Measurements from ENCODE around the gene C14orf180.
A peak's percentile ranks its signal among the peaks of the same experiment; 100 is the strongest.
"Not testable (repeated sequence)": the region's sequence is repeated elsewhere in the genome, so short reads cannot be mapped to it uniquely, and the experiment has no call there.

The C14orf180 gene

DNA sequence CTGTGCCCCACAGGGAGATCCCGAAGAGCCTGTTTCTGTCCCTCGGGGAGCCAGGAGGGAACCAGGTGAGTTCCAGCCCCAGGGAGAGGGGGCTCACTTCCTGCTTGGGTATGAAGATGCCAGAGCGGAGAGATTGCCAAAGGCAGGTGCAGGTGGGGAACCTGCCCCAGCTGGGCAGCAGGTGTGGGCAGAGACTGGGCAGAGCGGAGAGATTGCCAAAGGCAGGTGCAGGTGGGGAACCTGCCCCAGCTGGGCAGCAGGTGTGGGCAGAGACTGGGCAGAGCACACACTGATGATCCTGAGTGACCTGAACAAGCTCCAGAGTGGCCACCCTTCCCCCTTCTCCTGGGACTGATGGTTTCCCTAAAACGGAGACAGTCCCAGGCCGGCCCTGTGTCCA, 375 bp downstream of the C14orf180 start:
- DNase-seq (ENCODE audit: low read depth), result not testable (repeated sequence)

DNA sequence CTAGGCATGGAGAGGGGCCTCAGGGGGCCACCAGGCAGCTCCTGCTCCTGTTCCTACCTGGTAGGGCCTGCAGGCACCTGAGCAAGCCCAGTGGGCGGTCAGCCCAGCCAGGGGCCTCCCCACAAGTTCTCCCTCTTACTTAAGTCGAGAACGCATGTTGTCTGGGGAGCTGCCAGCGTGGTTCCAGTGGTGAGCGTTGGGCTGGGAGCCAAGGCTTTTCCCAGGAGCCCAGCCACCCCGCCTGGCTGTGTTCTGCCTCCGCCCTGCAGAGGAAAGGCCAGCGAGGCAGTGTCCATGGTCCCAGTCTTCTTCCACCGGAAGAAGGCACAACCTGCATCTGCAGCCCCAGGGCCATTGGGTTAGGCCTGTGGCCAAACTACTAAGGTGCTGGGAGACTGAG, 1.4 kb downstream of the C14orf180 start:
- DNase-seq (ENCODE audit: low read depth), result no peak

DNA sequence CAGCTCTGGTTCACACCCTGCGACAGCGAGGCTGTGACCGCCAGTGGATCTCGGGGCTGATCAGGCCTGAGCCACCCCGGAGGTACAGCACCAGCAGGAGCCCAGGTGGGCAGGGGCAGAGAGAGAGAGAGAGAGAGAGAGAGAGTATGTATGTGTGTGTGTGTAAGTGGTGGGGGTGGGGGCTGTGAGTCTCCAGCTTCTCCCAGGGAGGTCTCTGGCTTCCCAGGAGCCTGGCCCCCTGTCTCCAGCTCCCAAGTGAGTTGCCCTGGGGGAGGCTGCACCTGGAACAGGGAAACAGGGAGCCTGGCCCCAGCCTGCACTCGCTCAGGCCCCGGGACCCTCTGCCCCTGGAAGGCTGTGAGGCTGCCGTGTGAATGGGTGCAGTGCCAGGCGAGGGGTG, 2.0 kb downstream of the C14orf180 start:
- no peak for DNase-seq (ENCODE audit: low read depth)

DNA sequence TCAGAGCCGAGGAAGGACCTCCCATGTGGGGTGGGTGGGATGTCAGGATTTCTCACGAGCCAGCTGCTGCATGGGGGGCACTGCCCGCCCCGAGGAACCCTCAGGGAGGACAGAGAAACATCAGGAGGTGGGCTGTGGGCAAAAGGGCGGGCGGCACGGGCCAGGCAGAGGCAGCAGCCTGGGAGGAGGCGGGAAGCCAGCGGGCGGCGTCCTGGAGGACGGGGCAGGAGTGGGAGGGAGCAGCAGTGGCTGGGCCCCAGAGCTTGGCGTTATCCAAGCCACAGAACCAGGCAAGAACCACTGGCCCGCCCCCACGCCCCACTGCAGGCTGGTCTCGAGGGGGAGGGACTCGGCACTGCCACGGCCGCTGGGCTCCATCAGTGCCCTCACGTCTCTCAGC, 2.4 kb downstream of the C14orf180 start:
- DNase-seq (ENCODE audit: low read depth), result no peak

DNA sequence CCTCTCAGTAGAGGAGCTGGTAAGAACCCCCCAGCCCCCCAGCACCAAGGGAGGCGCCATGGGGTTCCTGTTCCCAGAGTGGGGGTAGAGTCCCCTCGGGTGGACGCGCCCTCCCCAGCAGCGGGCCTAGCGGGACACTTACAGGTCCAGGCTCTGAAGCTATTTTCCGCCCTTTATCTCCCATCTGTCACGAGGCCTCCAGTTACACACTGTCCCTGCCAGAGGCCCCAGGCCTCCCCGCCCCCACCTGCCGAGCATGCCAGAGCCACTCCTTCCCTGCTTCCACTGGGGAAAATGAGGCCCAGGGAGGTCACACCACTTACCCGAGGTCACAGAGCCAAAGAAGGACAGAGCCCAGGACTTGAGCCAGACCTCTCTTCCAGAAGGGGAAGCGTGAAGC, 3.1 kb downstream of the C14orf180 start:
- DNase-seq (ENCODE audit: low read depth), result no peak

DNA sequence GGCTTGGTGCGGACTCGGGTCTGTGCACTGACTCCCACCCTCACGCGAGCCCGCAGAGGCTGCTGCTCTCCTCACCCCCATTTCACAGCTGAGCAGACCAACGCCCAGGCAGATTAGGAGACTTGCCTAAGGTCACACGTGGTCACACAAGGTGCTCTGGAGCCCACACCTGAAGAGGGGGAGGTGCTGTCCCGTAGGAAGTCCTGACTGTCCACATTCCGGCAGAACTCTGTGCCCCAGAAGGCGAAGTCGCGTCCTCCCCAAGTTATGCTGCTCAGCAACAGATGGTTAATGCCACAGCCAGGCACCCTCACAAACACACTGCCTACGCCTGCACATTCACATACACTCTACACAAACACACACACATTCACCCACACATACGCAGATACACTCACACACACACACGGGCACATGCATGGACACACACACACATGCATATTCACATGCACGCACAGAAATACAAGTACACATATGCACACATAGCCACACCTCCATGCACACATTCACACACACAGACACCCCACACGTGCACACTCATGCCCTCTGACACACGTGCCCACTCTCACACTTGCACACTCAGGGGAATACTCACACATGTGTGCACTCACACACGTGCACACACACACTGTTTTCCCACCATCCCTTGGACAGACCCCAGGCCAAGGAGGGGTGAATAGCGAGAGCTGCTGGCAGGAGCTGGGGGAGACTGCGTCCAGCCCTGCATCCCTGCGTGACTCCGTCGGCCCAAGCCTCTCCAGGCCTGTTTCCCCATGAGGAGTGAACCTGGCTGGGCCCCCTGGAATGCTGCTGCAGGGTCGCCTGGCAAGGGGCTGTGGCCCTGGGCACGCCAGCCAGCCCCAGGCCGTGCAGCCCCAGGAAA, 4.1 kb downstream of the C14orf180 start:
- DNase-seq (ENCODE audit: low read depth), result no peak

DNA sequence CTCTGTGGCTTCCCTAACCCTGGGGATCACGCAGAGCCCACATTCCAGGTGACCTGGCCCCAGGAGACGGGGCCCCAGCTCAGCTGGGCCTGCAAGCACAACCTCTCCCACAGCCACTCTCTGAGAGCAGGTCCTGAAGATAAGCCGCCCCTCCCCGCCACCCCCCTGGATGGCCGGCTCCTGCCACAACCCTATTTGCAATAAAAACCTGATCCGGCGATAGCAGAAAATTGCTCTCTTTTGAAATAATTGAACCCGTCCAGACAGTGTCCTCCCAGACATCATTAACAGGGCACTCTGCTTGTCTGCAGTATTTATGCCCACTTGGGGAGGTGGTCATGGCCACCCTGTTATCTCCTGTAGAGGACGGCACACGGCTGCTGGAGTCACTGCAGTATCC, 5.0 kb downstream of the C14orf180 start:
- DNase-seq (ENCODE audit: low read depth), result no peak

DNA sequence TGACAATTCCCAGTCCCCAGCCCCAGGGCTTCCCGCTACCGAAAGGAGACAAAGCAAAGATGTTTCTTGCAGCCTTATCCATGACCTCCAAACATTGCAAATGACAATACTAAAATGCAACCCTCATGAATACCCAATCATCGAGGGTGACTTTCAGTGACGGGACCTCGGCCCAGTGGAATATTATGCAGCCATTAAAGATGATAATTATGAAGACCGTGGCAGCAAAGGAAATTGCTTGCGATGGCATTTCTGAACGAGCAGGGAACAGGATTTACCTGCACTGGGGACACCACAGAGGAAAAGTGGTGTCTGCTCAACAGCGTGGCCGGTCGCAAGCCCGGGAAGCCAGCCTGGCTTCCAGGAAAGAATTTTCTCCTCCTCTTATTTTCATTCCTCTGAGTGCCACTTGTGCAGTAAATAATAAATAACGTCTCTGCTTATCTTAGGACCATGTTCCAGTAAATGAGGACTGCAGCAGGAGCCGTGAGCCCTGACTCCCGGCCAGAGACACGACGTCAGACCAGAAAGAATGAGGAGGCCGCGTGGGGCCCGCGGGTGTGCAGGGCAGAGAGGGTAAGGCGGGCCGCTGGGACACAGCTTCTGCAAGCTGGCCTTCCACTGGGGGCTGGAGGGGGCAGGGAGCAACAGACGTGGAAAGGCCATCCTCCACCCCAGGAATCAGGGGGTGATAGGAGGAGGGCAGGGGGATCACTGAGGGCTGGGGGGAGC, 6.6 kb downstream of the C14orf180 start:
- no peak for DNase-seq (ENCODE audit: low read depth)

DNA sequence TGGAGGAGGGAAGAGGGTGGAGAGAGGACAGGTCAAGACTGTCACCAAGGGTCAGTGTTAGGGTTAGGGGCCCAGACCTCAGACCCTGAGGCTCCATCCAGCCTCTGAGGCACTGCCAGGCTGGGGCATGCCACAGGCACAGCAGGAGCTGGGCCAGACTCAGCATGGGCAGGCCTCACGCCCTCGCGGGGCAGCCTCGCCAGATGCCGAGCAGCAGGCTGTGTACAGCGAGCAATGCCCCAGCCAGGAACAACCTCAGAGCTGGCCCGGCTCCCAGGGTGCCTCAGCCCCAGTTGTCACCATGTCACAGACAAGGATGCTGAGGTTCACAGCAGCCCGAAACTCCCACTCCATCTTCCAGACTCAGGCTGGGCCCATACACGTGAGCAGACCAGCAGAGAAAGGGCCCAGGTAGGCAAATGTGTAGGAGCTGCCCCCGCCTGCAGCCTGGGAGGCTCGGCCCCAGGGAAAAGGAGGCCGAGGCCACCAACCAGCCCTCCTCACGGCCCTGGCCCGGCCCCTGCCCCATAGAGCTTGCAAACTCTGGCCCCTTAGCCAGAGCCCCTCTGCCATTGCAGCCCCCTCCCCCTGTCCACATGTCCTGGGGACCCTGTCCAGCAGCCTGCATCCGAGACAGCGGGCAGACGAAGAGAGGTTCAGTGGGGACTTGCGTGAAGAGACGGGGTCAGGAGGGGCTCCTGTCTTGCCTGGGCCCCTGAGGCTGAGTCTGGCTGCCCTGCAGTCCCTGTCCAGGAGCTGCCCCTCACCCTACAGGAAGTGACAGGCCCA, 7.5 kb downstream of the C14orf180 start:
- no peak for DNase-seq (ENCODE audit: low read depth)

DNA sequence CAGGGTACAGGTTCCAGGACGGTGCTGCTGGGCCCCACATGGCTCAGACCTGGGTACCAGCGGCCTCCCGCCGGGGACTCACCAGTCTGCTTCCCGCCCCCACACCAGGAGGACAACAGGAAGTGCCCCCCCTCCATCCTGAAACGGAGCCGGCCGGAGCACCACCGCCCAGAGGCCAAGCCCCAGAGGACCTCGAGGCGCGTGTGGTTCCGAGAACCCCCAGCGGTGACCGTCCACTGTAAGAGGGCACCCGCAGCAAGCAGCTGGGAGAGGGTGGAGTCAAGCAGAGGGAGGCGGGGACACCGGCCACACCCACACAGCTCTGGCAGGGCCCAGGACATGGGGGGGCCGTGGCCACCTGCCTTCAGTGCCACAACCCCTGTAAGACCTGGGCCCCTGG, 8.1 kb downstream of the C14orf180 start:
- DNase-seq (ENCODE audit: low read depth), result no peak

DNA sequence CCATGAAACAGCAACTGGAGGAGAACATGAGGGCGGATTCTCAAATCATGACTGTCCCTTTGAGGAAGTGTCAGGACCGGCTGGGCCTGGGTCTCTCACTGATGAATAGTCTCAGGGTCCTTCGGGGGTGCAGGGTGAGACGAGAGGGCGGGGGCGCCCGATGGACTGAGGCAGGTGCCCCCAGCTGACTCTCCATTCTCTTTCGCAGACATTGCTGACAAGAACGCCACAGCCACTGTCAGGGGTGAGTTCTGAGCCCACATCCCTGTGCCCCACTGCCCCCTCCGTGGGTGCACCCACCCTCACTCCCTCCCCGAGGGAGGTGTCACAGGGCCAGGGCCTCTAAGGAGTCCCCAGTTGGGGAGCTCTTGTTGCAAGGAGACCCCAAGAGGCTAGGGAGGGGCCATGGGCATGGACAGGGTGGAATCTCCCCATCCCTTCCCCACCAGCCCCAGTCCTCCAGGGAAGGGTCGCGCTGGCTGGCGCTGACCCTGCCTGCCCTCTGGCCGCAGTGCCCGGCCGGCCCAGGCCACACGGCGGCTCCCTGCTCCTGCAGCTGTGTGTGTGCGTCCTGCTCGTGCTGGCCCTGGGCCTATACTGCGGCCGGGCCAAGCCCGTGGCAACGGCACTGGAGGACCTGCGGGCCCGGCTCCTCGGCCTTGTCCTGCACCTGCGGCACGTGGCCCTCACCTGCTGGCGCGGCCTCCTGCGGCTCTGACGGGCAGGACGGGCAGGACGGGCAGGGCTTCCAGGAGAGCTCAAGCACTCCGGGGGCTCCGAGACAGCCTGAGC, 8.7 kb downstream of the C14orf180 start:
- DNase-seq (ENCODE audit: low read depth), result no peak

DNA sequence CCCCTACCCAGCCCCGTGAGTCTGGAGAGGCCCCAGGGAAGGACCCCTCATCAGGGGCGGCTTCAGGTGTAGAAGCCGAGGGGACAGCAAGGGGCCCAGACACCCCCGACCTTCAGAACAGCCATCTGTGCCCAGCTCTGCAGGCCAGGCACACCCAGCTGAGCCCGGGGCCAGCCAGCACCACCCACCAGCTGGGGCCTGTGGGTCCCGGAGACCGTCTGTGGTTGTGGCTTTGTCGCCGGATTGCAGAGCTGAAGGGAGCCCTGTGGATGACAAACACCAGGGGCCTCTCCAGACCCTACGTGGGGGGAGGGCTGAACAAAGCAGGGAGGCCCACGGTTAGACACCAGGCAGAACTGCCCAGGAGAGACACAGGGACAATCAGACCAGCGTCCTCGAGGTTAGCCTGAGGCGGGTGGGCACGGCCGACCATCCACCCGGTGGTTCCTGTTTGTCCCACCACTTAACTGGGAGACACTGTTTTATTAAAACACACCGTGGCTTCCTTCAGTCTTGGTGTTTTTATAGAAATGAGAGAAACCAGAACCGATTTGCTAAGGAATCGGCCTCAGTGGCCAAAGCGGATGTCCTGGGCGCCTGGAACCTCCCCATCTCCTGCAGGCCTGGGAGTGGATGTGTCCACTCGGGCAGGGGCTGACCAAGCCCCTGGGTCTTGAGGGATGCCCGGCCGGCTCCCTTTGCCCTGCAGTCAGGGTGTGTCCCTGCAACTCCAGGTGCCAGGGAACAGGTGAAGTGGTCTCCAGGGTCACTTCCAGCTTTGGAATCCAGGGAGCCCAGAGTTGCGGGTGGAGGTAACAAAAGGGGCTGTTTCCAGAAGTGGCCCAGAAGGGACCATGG, 10.0 kb downstream of the C14orf180 start:
- DNase-seq (ENCODE audit: low read depth), result no peak

DNA sequence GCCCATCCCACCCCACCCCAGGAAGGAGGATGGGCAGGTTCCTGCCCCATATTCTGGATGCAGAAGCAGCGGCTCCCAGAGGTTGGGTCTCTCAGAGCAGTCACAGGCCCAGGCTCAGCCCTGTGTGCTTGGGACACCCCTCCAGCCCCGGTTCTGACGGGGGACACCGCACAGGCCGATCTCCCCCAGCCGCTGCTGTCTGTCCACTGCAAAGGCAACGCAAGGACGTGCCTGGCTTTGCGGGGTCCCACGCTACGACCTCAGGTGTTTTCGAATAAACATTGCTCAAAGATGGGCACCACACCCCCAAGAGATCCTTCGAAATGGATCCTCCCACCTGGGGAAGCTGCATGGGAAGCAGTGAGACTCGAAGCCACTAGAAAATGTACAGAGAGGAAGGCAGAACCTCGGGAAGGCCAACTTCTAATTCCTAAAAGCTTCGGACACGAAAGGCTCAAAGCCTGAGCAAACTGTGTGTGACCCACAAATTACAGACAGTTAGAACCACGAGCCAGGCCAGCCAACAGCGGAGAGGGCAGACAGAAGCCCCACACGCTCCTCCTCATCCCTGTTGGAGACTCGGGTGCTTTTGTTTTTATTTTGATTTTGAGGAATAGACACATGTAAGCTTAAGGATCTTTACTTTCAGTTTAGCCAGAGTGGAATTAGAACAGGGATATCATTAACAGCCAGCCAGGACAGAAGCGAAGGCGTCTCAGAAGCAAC, 10.8 kb downstream of the C14orf180 start:
- no peak for DNase-seq (ENCODE audit: low read depth)

DNA sequence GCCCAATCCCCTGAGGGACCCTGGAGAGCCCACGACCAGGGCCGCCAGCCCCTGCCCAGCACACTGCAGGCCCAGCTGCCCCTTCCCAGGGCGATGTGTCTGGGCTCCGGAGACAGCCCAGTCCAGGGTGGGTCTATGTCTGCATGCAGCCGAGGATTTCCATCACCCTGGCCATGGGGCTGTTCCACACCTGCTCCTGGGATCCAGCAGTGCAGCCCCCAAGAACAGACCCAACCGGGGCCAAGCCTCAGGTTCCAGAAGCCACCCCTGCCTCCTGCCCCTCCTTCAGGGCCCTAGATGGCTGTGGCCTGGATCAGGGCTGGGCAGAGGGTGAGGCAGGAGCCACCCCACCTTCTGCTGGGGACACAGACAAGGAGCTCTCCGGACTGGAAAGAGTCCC, 11.5 kb downstream of the C14orf180 start:
- no peak for DNase-seq (ENCODE audit: low read depth)

DNA sequence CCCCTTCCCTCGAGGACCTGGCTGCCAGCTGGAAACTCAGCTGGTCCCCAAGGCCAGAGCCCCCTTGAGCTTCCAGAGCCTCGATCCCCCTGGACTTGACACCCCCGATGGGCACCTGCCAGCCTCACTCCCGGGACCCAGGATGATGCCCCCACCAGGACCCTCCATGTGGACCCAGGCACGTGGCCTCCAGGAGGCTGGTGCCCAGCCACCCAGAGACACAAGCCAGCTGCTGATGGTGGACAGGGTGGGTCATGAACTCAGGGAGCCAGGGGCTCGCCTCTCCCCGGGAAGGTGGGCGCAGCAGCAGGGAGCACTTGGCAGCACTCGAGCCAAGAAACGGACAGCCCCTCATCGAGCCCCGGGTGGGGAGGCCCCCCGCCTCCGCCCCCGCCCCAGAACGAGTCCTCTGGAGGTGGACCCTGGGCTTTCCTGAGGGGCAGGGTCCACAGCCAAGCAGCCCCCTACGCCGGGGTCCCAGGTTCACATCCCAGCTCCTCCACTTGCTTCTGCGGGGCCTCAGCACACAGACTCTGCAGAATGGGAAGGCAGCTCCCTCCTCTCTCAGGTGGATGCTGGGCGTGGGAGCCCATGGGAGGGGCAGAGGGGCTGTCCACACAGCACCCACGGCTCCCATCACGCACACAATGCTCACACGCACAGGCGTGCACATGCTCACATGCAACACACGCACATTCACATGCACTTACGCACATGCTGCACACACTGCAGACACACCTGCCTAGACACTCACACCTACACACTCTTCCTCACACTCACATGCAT, 12.1 kb downstream of the C14orf180 start:
- no peak for DNase-seq (ENCODE audit: low read depth)

DNA sequence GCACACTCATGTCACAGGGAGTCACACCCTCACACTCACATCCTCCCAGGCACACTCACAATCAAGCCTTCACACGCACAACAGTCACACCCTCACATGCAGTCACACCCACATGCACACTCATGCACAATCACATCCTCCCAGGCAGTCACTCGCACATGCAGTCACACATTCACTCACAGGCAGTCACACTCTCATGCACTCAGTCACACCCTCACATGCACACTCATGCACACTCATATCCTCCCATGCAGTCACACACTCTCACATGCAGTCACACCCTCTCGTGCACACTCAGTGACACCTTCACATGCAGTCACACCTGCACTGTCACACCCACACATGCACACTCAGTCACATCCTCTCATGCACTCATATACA, 12.7 kb downstream of the C14orf180 start:
- no peak for DNase-seq (ENCODE audit: low read depth)

DNA sequence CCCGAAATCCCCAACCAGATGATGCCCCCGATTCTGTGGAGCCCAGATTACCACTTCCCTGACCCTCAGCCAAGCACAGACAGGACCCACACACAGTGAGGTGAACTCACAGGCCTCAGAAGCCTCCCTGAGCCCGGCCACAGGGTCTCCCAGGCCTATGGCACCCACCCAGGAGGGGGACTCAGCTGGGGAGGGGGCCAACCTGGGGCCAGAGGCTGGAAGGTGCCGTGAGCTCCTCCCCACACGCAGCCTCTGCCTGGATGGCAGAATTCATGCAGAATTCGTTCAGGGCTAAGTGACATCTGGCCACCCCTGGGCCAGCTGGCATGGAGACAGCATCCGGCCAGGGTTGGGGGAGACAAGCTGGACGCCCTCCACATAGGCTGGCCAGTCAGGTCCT, 13.2 kb downstream of the C14orf180 start:
- no peak for DNase-seq (ENCODE audit: low read depth)

DNA sequence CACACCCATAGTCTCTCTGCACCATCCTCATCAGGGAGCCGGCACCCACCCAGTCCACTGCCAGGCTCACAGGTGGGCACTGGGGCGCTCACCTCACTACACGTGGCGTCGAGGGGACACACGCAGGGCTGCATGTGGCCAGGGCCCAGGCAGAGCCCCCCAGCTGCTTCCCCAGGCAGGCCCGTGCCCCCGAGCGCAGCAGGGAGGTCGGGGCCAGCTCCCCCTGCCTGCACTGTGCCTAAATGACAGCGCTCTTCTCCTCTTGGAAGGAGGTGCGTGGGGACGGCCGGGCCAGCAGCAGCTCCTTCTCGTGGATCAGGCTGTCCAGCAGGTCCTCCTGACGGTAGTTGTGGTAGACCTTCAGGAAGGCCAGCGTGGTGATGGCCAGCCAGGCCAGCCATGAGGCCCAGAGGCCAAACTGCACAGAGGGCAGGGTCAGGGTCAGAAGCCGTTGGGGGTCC, 13.7 kb downstream of the C14orf180 start:
- DNase-seq (ENCODE audit: low read depth), result no peak

DNA sequence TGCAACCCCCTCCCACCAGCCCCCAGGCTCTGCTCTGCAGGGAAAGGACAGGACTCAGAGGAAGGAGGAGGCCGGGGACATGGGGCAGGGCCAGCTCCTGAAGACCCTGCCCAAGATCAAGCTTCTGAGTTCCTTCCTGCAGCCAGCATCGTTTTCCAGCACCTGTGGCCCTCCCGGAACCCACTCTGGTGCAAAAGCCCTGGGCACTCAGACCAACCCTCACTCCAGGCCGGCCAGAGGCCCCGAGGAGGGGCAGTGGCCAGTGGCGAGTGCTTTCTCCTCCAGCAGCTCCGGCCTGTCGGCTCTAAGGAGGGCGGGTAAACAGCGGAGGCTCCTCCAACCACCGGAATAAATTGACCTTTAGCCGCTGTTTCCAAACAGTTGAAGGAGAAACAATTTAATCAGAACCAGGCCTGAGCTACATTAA, 14.2 kb downstream of the C14orf180 start:
- DNase-seq (ENCODE audit: low read depth), result peak; percentile 9

Measured in fibroblast of the conjunctiva (primary cell).